ENCODE measurements around the gene GLIPR1L1. TPM values are rescaled to one million over a fixed set of nuclear protein-coding genes. Genes with fewer than 3 reads are reported as not detected.

Gene GLIPR1L1
- total and polyA plus RNA-seq, 3 donors from 2014 or later, result 1.9 to 95.5 (median 9.1) TPM

GRCh38 chr12:75323663-75324062, 10.8 kb upstream of the GLIPR1L1 start:
- Histone ChIP-seq H3K27me3 (no peaks in the 10 kb centered on the region), H3K27ac (no peak overlapping the region), H3K9me3 (no peaks in the 10 kb centered on the region), H3K4me3 (no peak overlapping the region), H3K4me1 (no peaks in the 10 kb centered on the region), H3K36me3 (ENCODE audit: low read depth, missing control alignments) (no peaks in the 10 kb centered on the region)
- no peak for DNase-seq
- 62 to 73% methylated on average over 3 of the region's 3 CpGs for whole genome bisulfite sequencing, 2 donors
- no peak for TF ChIP-seq CTCF (IDR thresholded peaks at IDR 0.05)
- TF ChIP-seq POLR2A (IDR thresholded peaks at IDR 0.05), result no peak
- intact Hi-C loops (cut with DNase I; ENCODE audit: low total_unique reads), result no loop called here

GRCh38 chr12:75327642-75328041, 6.8 kb upstream of the GLIPR1L1 start:
- H3K4me1 ChIP-seq, result peaks cover 3% of the 10 kb centered on the region
- H3K27me3 ChIP-seq, result no peaks in the 10 kb centered on the region
- DNase-seq, result no peak
- H3K36me3 ChIP-seq (ENCODE audit: low read depth, missing control alignments), result no peaks in the 10 kb centered on the region
- no peaks in the 10 kb centered on the region for H3K9me3 ChIP-seq
- H3K27ac ChIP-seq, result no peak overlapping the region
- TF ChIP-seq POLR2A (IDR thresholded peaks at IDR 0.05), result no peak
- intact Hi-C loops (cut with DNase I; ENCODE audit: low total_unique reads), result no loop called here
- WGBS, 2 donors, result 88 to 92% methylated on average over 1 of the region's 1 CpG
- H3K4me3 ChIP-seq, result no peak overlapping the region

DNA sequence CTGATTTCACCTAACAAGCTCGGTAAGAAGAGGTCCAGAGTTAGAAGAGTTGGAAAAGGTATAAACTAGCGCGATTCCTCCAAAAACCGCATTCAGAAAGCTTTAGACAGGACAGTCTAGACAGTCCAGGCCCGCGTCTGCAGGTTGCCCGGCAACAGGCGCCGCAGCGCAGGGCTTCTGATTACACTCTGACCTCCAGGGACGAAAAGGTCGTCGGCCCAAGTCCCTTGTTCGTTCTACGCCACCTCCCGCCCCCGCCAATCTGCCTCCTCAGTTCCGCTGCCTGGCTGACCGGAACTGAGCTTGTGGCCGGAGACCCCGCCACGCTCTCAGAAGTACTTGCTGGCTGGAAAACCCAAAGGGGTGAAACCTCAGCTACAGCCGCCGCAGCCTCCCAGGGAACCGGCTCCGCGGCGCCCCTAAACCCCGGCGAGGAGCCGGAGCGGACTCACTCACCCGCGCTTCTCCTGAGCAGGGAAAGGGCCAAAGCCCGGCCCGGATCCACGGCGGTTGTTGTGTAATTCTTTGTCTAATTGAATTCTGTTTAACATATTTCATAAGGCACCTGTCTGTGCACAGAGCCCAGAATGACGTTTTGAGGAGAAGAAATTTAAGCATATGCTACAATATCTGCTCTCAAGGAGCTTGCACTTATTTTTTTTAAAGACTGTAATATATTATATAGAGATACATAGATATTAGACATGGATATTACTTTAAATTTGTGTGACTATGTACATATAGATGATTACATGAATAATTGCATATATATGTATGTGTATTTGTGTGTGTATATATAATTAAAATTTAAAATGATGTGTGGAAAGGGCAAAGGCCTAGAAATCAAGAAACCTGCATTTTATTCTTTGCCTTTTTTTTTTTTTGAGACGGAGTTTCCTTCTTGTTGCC, 4.3 kb upstream of the GLIPR1L1 start, which contains the start of gene CAPS2:
TSS of gene CAPS2 (minus strand) at position 407 of the 909 bp plus-strand sequence. CDS start 3,826 bp downstream, outside the sequence.
- H3K4me1 ChIP-seq, result peaks cover 3% of the 10 kb centered on the region
- no peaks in the 10 kb centered on the region for H3K36me3 ChIP-seq (ENCODE audit: low read depth, missing control alignments)
- intact Hi-C loops (cut with DNase I; ENCODE audit: low total_unique reads), result loop anchor here (10.0 kb wide), 1 partner anchor 175 kb away; no protein-coding TSS in a partner anchor
- peak within 1 kb of the TSS; percentile 36 to 61 for H3K4me3 ChIP-seq
- H3K27me3 ChIP-seq, result no peaks in the 10 kb centered on the region
- H3K27ac ChIP-seq, result no peak within 1 kb of the TSS
- DNase-seq, result peak; percentile 88
- no peaks in the 10 kb centered on the region for H3K9me3 ChIP-seq
- 3 to 4% methylated on average over 26 to 40 of the region's 40 CpGs for WGBS, 2 donors
- TF ChIP-seq CTCF (IDR thresholded peaks at IDR 0.05) (no peak), POLR2A (IDR thresholded peaks at IDR 0.05) (no peak)

- intact Hi-C loops (cut with DNase I; ENCODE audit: low total_unique reads), result loop anchor here (10.0 kb wide), 1 partner anchor 167 kb away; no protein-coding TSS in a partner anchor
- H3K4me1 ChIP-seq, result no peaks in the 10 kb centered on the region
- H3K4me3 ChIP-seq, result no peak overlapping the region
- no peaks in the 10 kb centered on the region for H3K9me3 ChIP-seq
- H3K36me3 ChIP-seq (ENCODE audit: low read depth, missing control alignments), result no peaks in the 10 kb centered on the region
- no peaks in the 10 kb centered on the region for H3K27me3 ChIP-seq
- DNase-seq, result no peak
- 84 to 91% methylated on average over 1 of the region's 1 CpG for WGBS, 2 donors
- no peak overlapping the region for H3K27ac ChIP-seq
- TF ChIP-seq CTCF (IDR thresholded peaks at IDR 0.05) (no peak), POLR2A (IDR thresholded peaks at IDR 0.05) (no peak)
Observed at GRCh38 chr12:75337905-75338304, 3.4 kb downstream of the GLIPR1L1 start.

DNA sequence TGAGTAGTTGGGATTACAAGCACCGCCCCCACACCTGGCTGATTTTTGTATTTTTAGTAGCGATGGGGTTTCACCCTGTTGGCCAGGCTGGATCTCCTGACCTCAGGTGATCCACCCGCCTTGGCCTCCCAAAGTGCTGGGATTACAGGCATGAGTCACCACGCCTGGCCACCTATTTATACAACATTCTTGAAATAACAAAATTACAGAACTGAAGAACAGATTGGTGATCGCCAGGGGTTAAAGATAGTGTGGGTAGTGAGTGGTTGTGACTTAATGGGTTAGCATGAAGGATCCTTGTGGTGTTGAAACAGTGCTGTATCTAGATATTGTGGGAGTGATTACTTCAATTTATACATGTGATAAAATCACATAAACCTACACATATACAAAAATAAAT, 7.4 kb downstream of the GLIPR1L1 start:
- no peaks in the 10 kb centered on the region for H3K9me3 ChIP-seq
- H3K4me3 ChIP-seq, result peak overlapping the region in 1 of 2 donors; percentile 25
- no peak overlapping the region for H3K27ac ChIP-seq
- H3K36me3 ChIP-seq (ENCODE audit: low read depth, missing control alignments), result no peaks in the 10 kb centered on the region
- intact Hi-C loops (cut with DNase I; ENCODE audit: low total_unique reads), result no loop called here
- no peak for DNase-seq
- no peak for TF ChIP-seq CTCF (IDR thresholded peaks at IDR 0.05)
- no peaks in the 10 kb centered on the region for H3K27me3 ChIP-seq
- no peaks in the 10 kb centered on the region for H3K4me1 ChIP-seq
- 53 to 72% methylated on average over 5 of the region's 5 CpGs for WGBS, 2 donors
